ENCODE data around the gene CDRT4.

GRCh38 chr17:15490634-15491261 lies 23.3 kb upstream of the CDRT4 start:
- no peak for TF ChIP-seq HDAC6 (IDR thresholded peaks at IDR 0.05; ENCODE audit: unreplicated experiment)
- TF ChIP-seq POLR2AphosphoS5 (IDR thresholded peaks at IDR 0.05; ENCODE audit: low read length): no peak
- TF ChIP-seq CTCF (IDR thresholded peaks at IDR 0.05 in 2 of 3, conservative IDR thresholded peaks at IDR 0.05 in 1 of 3; ENCODE audit: control insufficient read depth in 2 of 3, extremely low read depth in 1 of 3, insufficient read depth in 1 of 3, low read depth in 3 of 3, low read length in 3 of 3): no peak
- TF ChIP-seq SIX5 (IDR thresholded peaks at IDR 0.05; ENCODE audit: low read depth, low read length, severe bottlenecking): no peak
- TF ChIP-seq SIN3A (IDR thresholded peaks at IDR 0.05; ENCODE audit: low read depth, low read length): no peak
- no peak for TF ChIP-seq ETV6 (conservative IDR thresholded peaks at IDR 0.05 in 1 of 2, IDR thresholded peaks at IDR 0.05 in 1 of 2; ENCODE audit: borderline replicate concordance in 1 of 2, low read depth in 1 of 2)
- TF ChIP-seq, protein P1, sequence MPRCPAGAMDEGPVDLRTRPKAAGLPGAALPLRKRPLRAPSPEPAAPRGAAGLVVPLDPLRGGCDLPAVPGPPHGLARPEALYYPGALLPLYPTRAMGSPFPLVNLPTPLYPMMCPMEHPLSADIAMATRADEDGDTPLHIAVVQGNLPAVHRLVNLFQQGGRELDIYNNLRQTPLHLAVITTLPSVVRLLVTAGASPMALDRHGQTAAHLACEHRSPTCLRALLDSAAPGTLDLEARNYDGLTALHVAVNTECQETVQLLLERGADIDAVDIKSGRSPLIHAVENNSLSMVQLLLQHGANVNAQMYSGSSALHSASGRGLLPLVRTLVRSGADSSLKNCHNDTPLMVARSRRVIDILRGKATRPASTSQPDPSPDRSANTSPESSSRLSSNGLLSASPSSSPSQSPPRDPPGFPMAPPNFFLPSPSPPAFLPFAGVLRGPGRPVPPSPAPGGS (IDR thresholded peaks at IDR 0.05; ENCODE audit: borderline replicate concordance, insufficient read depth, low read depth, low read length, poor library complexity, severe bottlenecking): no peak
- no peak for TF ChIP-seq RAD21 (IDR thresholded peaks at IDR 0.05; ENCODE audit: insufficient read depth, low read depth, low read length)
- TF ChIP-seq, protein P2, sequence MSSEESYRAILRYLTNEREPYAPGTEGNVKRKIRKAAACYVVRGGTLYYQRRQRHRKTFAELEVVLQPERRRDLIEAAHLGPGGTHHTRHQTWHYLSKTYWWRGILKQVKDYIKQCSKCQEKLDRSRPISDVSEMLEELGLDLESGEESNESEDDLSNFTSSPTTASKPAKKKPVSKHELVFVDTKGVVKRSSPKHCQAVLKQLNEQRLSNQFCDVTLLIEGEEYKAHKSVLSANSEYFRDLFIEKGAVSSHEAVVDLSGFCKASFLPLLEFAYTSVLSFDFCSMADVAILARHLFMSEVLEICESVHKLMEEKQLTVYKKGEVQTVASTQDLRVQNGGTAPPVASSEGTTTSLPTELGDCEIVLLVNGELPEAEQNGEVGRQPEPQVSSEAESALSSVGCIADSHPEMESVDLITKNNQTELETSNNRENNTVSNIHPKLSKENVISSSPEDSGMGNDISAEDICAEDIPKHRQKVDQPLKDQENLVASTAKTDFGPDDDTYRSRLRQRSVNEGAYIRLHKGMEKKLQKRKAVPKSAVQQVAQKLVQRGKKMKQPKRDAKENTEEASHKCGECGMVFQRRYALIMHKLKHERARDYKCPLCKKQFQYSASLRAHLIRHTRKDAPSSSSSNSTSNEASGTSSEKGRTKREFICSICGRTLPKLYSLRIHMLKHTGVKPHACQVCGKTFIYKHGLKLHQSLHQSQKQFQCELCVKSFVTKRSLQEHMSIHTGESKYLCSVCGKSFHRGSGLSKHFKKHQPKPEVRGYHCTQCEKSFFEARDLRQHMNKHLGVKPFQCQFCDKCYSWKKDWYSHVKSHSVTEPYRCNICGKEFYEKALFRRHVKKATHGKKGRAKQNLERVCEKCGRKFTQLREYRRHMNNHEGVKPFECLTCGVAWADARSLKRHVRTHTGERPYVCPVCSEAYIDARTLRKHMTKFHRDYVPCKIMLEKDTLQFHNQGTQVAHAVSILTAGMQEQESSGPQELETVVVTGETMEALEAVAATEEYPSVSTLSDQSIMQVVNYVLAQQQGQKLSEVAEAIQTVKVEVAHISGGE (CRISPR knock-in tag; IDR thresholded peaks at IDR 0.05): no peak
- TF ChIP-seq EP300 (IDR thresholded peaks at IDR 0.05; ENCODE audit: borderline replicate concordance in 1 of 2, control insufficient read depth in 1 of 2, low read depth in 2 of 2, low read length in 2 of 2): no peak
- no peak for TF ChIP-seq CREM (IDR thresholded peaks at IDR 0.05; ENCODE audit: low read depth)
- TF ChIP-seq FOS (IDR thresholded peaks at IDR 0.05; ENCODE audit: borderline replicate concordance, extremely low read depth, insufficient read length): no peak
